Karpas-422 (cell line): ENCODE measurements around the gene FAM181A. TPM values are rescaled to one million over a fixed set of nuclear protein-coding genes. Genes with fewer than 3 reads are reported as not detected.
A peak's percentile ranks its signal among the peaks of the same experiment; 100 is the strongest.

Source experiments
- DNase-seq: peaks from one replicate; pipeline ENCODE4 v3.0.0-alpha.2; 2015
- H2AFZ ChIP-seq: fragments of 200-600 bp; sonication (generic); 2 replicates; pipeline ENCODE4 v1.6.1; 2014; ENCODE audit warnings: antibody characterized with exemption, low read length, mixed read lengths
- H3K27ac ChIP-seq: fragments of 200-600 bp; sonication (generic); 2 replicates; pipeline ENCODE4 v1.5.1; 2014; ENCODE audit warnings: mild to moderate bottlenecking, low read length, moderate library complexity
- H3K27me3 ChIP-seq: fragments of 200-600 bp; sonication (generic); 2 replicates; pipeline ENCODE4 v1.6.1; 2014; ENCODE audit warnings: low read length, mixed read lengths
- H3K36me3 ChIP-seq: fragments of 200-600 bp; sonication (generic); 2 replicates; pipeline ENCODE4 v1.6.1; 2014; ENCODE audit warnings: low read length, mixed read lengths; ENCODE audit not compliant: insufficient read depth
- H3K4me1 ChIP-seq: fragments of 200-600 bp; sonication (generic); 2 replicates; pipeline ENCODE4 v1.6.1; 2014; ENCODE audit warnings: mild to moderate bottlenecking, low read length, mixed read lengths
- H3K4me2 ChIP-seq: fragments of 200-600 bp; sonication (generic); 2 replicates; pipeline ENCODE4 v1.6.1; 2014; ENCODE audit warnings: low read length, low read depth, mild to moderate bottlenecking; ENCODE audit not compliant: poor library complexity, severe bottlenecking
- H3K4me3 ChIP-seq: fragments of 200-600 bp; sonication (generic); 2 replicates; pipeline ENCODE4 v1.5.1; 2014; ENCODE audit warnings: mild to moderate bottlenecking, antibody characterized with exemption, low read length, mixed read lengths
- H3K79me2 ChIP-seq: fragments of 200-600 bp; sonication (generic); 2 replicates; pipeline ENCODE4 v1.6.1; 2014; ENCODE audit warnings: mild to moderate bottlenecking, low read length, mixed read lengths
- H3K9ac ChIP-seq: fragments of 200-600 bp; sonication (generic); 2 replicates; pipeline ENCODE4 v1.6.0; 2014; ENCODE audit warnings: low read length
- H3K9me2 ChIP-seq: fragments of 200-600 bp; sonication (generic), shearing (Covaris generic); replicated peaks from 2 replicates; pipeline ENCODE4 v1.6.0; 2014; ENCODE audit warnings: mild to moderate bottlenecking, low read length, moderate library complexity; ENCODE audit not compliant: insufficient read depth
- H3K9me3 ChIP-seq: fragments of 300-700, 200-600 bp; sonication (generic); 2 replicates; pipeline ENCODE4 v1.6.1; 2014; ENCODE audit warnings: low read length, mixed read lengths
- H4K20me1 ChIP-seq: fragments of 200-600 bp; sonication (generic); 2 replicates; pipeline ENCODE4 v1.6.1; 2014; ENCODE audit warnings: mild to moderate bottlenecking, antibody characterized with exemption, low read length, low read depth; ENCODE audit not compliant: insufficient read depth
- total RNA-seq: library from RNA; depleted of rRNA; stranded (reverse); fragments of >200 nt; shearing (Covaris generic); gene quantifications from 2 replicates; pipeline ENCODE4 v1.2.3, GENCODE V29; 2014; ENCODE audit warnings: low replicate concordance

Gene FAM181A
- total RNA-seq, 1 experiment from 2014 or later = not detected

- H3K36me3 ChIP-seq = no peaks in the 10 kb centered on the region
- H2AFZ ChIP-seq = no peak overlapping the region
- no peak overlapping the region for H3K27ac ChIP-seq
- no peaks in the 10 kb centered on the region for H3K4me1 ChIP-seq
- H3K9me3 ChIP-seq = no peaks in the 10 kb centered on the region
- H3K4me3 ChIP-seq = no peak overlapping the region
- no peaks in the 10 kb centered on the region for H3K27me3 ChIP-seq
- H3K4me2 ChIP-seq = no peak overlapping the region
- H3K9ac ChIP-seq = no peak overlapping the region
- no peaks in the 10 kb centered on the region for H3K79me2 ChIP-seq
- H4K20me1 ChIP-seq = no peaks in the 10 kb centered on the region
- no peak for DNase-seq
- H3K9me2 ChIP-seq = no peaks in the 10 kb centered on the region
Observed at GRCh38 chr14:93929048-93929535, 1.9 kb downstream of the FAM181A start.

GRCh38 chr14:93929657-93930056 lies 2.5 kb downstream of the FAM181A start:
- Histone ChIP-seq H3K4me1 (no peaks in the 10 kb centered on the region), H3K9me3 (no peaks in the 10 kb centered on the region), H3K27ac (no peak overlapping the region), H3K79me2 (no peaks in the 10 kb centered on the region), H3K9ac (no peak overlapping the region), H3K9me2 (no peaks in the 10 kb centered on the region), H3K36me3 (no peaks in the 10 kb centered on the region), H3K4me3 (no peak overlapping the region), H2AFZ (no peak overlapping the region), H4K20me1 (no peaks in the 10 kb centered on the region), H3K27me3 (no peaks in the 10 kb centered on the region), H3K4me2 (no peak overlapping the region)
- no peak for DNase-seq

DNA sequence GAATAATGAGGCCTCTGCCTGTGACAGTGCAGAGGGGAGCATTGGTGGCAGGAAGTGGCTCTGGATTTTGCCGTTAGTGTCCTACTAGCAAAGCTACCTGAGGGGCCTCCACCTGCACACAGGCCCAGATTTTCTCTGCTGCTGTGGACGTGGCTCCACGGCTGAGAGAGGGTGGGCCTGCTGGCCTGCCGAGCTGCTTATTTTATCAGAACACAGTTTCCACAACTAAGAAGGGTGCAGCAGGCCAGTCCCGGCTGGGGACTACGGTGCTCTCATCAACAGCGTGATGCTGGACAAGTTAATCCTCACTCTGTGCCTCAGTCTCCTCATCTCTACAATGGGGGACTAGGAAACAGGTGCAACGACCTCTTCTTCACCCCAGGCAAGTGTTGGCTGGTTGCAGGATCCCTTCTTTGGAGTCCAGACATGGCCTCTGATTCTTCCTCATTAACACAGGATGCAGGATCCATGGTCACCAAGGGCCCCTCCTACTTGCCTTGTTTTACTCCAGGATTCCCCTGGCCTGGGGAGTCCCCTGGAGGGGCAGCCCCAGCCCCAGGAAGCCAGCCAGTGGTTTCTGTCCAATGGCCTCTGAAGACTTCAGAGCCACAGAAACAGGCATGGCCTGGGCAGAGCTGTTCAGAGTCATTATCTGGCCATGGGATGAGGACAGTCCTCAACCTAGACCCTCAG lies 3.3 kb downstream of the FAM181A start:
- H3K9me2 ChIP-seq = no peaks in the 10 kb centered on the region
- H3K27ac ChIP-seq = no peak overlapping the region
- no peak for DNase-seq
- H3K27me3 ChIP-seq = no peaks in the 10 kb centered on the region
- no peak overlapping the region for H2AFZ ChIP-seq
- no peaks in the 10 kb centered on the region for H3K4me1 ChIP-seq
- H3K4me2 ChIP-seq = no peak overlapping the region
- no peak overlapping the region for H3K4me3 ChIP-seq
- H3K36me3 ChIP-seq = no peaks in the 10 kb centered on the region
- no peaks in the 10 kb centered on the region for H3K79me2 ChIP-seq
- H4K20me1 ChIP-seq = no peaks in the 10 kb centered on the region
- no peaks in the 10 kb centered on the region for H3K9me3 ChIP-seq
- no peak overlapping the region for H3K9ac ChIP-seq

GRCh38 chr14:93930989-93931307 lies 3.8 kb downstream of the FAM181A start:
- H3K79me2 ChIP-seq = no peaks in the 10 kb centered on the region
- no peaks in the 10 kb centered on the region for H3K9me3 ChIP-seq
- no peaks in the 10 kb centered on the region for H3K36me3 ChIP-seq
- no peak overlapping the region for H3K27ac ChIP-seq
- no peak overlapping the region for H3K9ac ChIP-seq
- H3K4me2 ChIP-seq = no peak overlapping the region
- no peaks in the 10 kb centered on the region for H3K27me3 ChIP-seq
- no peak overlapping the region for H3K4me3 ChIP-seq
- H3K9me2 ChIP-seq = no peaks in the 10 kb centered on the region
- H3K4me1 ChIP-seq = no peaks in the 10 kb centered on the region
- no peak overlapping the region for H2AFZ ChIP-seq
- peaks cover 4% of the 10 kb centered on the region; the same call in 1 of the 2 replicates for H4K20me1 ChIP-seq
- no peak for DNase-seq

DNA sequence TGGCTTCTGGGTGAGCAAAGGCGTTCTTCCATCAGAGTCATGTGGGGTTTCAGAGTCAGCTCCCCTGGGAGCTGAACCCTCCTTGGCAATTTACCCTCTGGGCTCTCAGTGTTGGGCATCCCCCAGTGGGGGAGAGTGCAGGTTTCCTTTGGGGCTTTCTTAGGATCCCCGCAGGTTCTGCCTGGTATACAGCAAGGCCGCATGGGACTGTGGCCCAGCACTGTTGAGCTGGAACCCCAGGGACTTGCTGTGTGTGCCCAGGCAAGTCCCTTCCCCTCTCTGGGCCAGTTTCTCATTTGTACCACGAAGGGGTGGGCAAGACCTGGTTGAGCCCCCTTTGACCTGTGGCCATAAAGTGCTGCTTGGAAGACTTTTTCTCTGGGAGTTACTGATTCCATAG lies 5.5 kb downstream of the FAM181A start:
- H3K9ac ChIP-seq = no peak overlapping the region
- no peak overlapping the region for H3K4me3 ChIP-seq
- DNase-seq = no peak
- no peaks in the 10 kb centered on the region for H3K79me2 ChIP-seq
- no peaks in the 10 kb centered on the region for H3K9me3 ChIP-seq
- no peaks in the 10 kb centered on the region for H3K9me2 ChIP-seq
- H4K20me1 ChIP-seq = peaks cover 10% of the 10 kb centered on the region; the same call in 1 of the 2 replicates
- H3K4me2 ChIP-seq = no peak overlapping the region
- H3K27ac ChIP-seq = no peak overlapping the region
- no peaks in the 10 kb centered on the region for H3K4me1 ChIP-seq
- no peaks in the 10 kb centered on the region for H3K27me3 ChIP-seq
- no peak overlapping the region for H2AFZ ChIP-seq
- no peaks in the 10 kb centered on the region for H3K36me3 ChIP-seq

- DNase-seq = no peak
- no peak overlapping the region for H2AFZ ChIP-seq
- H3K4me1 ChIP-seq = no peaks in the 10 kb centered on the region
- H3K79me2 ChIP-seq = no peaks in the 10 kb centered on the region
- H3K9ac ChIP-seq = no peak overlapping the region
- H3K9me2 ChIP-seq = no peaks in the 10 kb centered on the region
- H4K20me1 ChIP-seq = peaks cover 15% of the 10 kb centered on the region
- H3K27ac ChIP-seq = no peak overlapping the region
- no peaks in the 10 kb centered on the region for H3K27me3 ChIP-seq
- H3K36me3 ChIP-seq = no peaks in the 10 kb centered on the region
- no peak overlapping the region for H3K4me3 ChIP-seq
- H3K9me3 ChIP-seq = no peaks in the 10 kb centered on the region
- no peak overlapping the region for H3K4me2 ChIP-seq
Observed at GRCh38 chr14:93935213-93935612, 8.1 kb downstream of the FAM181A start.

DNA sequence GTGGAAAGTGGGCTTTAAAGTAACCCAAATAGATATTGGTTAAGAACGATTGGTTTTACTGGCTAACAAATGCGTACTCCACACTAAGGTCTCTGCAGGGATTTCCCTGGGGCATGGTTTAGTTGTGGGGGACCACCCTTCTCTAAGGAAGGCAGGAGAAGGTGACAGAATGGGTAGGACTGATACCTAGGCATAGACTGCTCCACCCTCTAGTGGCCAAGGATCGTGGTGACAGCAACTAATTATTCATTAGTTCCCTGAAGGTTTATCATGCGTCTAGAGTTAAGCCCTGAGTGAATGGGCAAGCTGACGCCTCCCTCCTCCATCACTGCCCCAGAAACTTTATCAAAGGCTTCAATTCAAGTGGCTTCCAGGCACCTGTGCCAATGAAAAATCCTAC lies 9.1 kb downstream of the FAM181A start:
- peak; percentile 88 for DNase-seq
- H3K4me2 ChIP-seq = no peak overlapping the region
- H3K27me3 ChIP-seq = no peaks in the 10 kb centered on the region
- H3K9ac ChIP-seq = no peak overlapping the region
- peaks cover 20% of the 10 kb centered on the region for H4K20me1 ChIP-seq
- H3K4me3 ChIP-seq = no peak overlapping the region
- no peaks in the 10 kb centered on the region for H3K9me3 ChIP-seq
- no peaks in the 10 kb centered on the region for H3K4me1 ChIP-seq
- H3K79me2 ChIP-seq = no peaks in the 10 kb centered on the region
- H3K27ac ChIP-seq = no peak overlapping the region
- no peaks in the 10 kb centered on the region for H3K9me2 ChIP-seq
- no peak overlapping the region for H2AFZ ChIP-seq
- H3K36me3 ChIP-seq = no peaks in the 10 kb centered on the region

- no peak overlapping the region for H2AFZ ChIP-seq
- no peak overlapping the region for H3K4me3 ChIP-seq
- peaks cover 20% of the 10 kb centered on the region for H4K20me1 ChIP-seq
- no peaks in the 10 kb centered on the region for H3K9me3 ChIP-seq
- H3K27me3 ChIP-seq = no peaks in the 10 kb centered on the region
- H3K4me1 ChIP-seq = no peaks in the 10 kb centered on the region
- H3K9ac ChIP-seq = no peak overlapping the region
- H3K79me2 ChIP-seq = no peaks in the 10 kb centered on the region
- H3K36me3 ChIP-seq = no peaks in the 10 kb centered on the region
- H3K4me2 ChIP-seq = no peak overlapping the region
- no peak overlapping the region for H3K27ac ChIP-seq
- H3K9me2 ChIP-seq = no peaks in the 10 kb centered on the region
- DNase-seq = no peak
Observed at GRCh38 chr14:93936926-93937325, 9.8 kb downstream of the FAM181A start.
